Fibroblast of mammary gland (primary cell): ENCODE measurements around the gene KCNC4.
A peak's percentile ranks its signal among the peaks of the same experiment; 100 is the strongest.

ENCODE experiments used
- DNase-seq: peaks from one replicate; pipeline ENCODE4 v3.0.0-alpha.2; 2010; ENCODE audit warnings: low read depth
- H3K4me3 ChIP-seq: 2 replicates; pipeline ENCODE4 v1.5.1; 2011; ENCODE audit warnings: low read depth, mild to moderate bottlenecking, low read length, moderate library complexity; ENCODE audit not compliant: control insufficient read depth
- CTCF ChIP-seq: conservative IDR thresholded peaks from 2 replicates; pipeline ENCODE4 v1.5.1; 2011; ENCODE audit warnings: low read depth, low read length, inconsistent platforms; ENCODE audit not compliant: control insufficient read depth, insufficient read depth

Gene KCNC4

GRCh38 chr1:110187139-110187890 lies 22.8 kb upstream of the KCNC4 start:
- DNase-seq = no peak
- no peak overlapping the region for H3K4me3 ChIP-seq
- no peak for TF ChIP-seq CTCF

GRCh38 chr1:110188035-110188618 lies 22.0 kb upstream of the KCNC4 start:
- DNase-seq = peak; percentile 58
- no peak overlapping the region for H3K4me3 ChIP-seq
- no peak for TF ChIP-seq CTCF

- DNase-seq = no peak
- no peak for TF ChIP-seq CTCF
- H3K4me3 ChIP-seq = no peak overlapping the region
Observed at GRCh38 chr1:110189181-110189580, 20.9 kb upstream of the KCNC4 start.

GRCh38 chr1:110190282-110190929 lies 19.7 kb upstream of the KCNC4 start:
- TF ChIP-seq CTCF = no peak
- H3K4me3 ChIP-seq = no peak overlapping the region
- no peak for DNase-seq

- TF ChIP-seq CTCF = no peak
- no peak for DNase-seq
- no peak overlapping the region for H3K4me3 ChIP-seq
Observed at GRCh38 chr1:110192541-110192940, 17.6 kb upstream of the KCNC4 start.

- no peak for TF ChIP-seq CTCF
Observed at GRCh38 chr1:110195196-110195595, 14.9 kb upstream of the KCNC4 start.

More at GRCh38 chr1:110195196-110195595, 14.9 kb upstream of the KCNC4 start:
- no peak for DNase-seq
- no peak overlapping the region for H3K4me3 ChIP-seq
